Body of pancreas (tissue), 4 donors: ENCODE results near the gene PHKA1.

Experiments used
- CTCF ChIP-seq, 7 experiments: fragments of 450-650 bp in 4 of 7; fragments of 200-600 bp in 3 of 7; sonication (generic) in 3 of 7; IDR thresholded peaks; one replicate each; pipeline ENCODE4 v1.5.1; 2016 to 2019; ENCODE audit warnings: antibody characterized with exemption in 7 of 7
- POLR2A ChIP-seq, 3 donors: fragments of 450-650 bp; IDR thresholded peaks; one replicate each; pipeline ENCODE4 v1.6.1; 2016; ENCODE audit warnings: antibody characterized with exemption in 3 of 3, mild to moderate bottlenecking in 2 of 3

GRCh38 chrX:72685810-72686456, 28.2 kb downstream of the PHKA1 start:
- TF ChIP-seq CTCF (IDR thresholded peaks at IDR 0.05) (no peak), POLR2A (IDR thresholded peaks at IDR 0.05) (no peak)
